ENCODE results near the gene TBX18.

- TF ChIP-seq, protein P1, sequence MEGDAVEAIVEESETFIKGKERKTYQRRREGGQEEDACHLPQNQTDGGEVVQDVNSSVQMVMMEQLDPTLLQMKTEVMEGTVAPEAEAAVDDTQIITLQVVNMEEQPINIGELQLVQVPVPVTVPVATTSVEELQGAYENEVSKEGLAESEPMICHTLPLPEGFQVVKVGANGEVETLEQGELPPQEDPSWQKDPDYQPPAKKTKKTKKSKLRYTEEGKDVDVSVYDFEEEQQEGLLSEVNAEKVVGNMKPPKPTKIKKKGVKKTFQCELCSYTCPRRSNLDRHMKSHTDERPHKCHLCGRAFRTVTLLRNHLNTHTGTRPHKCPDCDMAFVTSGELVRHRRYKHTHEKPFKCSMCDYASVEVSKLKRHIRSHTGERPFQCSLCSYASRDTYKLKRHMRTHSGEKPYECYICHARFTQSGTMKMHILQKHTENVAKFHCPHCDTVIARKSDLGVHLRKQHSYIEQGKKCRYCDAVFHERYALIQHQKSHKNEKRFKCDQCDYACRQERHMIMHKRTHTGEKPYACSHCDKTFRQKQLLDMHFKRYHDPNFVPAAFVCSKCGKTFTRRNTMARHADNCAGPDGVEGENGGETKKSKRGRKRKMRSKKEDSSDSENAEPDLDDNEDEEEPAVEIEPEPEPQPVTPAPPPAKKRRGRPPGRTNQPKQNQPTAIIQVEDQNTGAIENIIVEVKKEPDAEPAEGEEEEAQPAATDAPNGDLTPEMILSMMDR (conservative IDR thresholded peaks at IDR 0.05), result peak; percentile 83
- no peak for TF ChIP-seq ZFX (IDR thresholded peaks at IDR 0.05)
These were observed 10.0 kb upstream of the TBX18 start for GRCh38 chr6:84774157-84774984.

Data from C4-2B (cell line).